Endothelial cell (in vitro differentiated cells): ENCODE measurements around the gene ROGDI. TPM values are rescaled to one million over a fixed set of nuclear protein-coding genes. Genes with fewer than 3 reads are reported as not detected.

ENCODE experiments used
- DNase-seq: peaks from one replicate; pipeline ENCODE4 v3.0.0; 2021; ENCODE audit warnings: low spot score
- H3K27ac Mint-ChIP-seq: one replicate; pipeline ENCODE4 v1.8.0; 2021; ENCODE audit warnings: mixed read lengths, inconsistent platforms; ENCODE audit not compliant: unreplicated experiment
- H3K27me3 Mint-ChIP-seq: one replicate; pipeline ENCODE4 v1.8.0; 2021; ENCODE audit warnings: mild to moderate bottlenecking, moderate library complexity, mixed read lengths, inconsistent platforms; ENCODE audit not compliant: unreplicated experiment
- H3K36me3 Mint-ChIP-seq: one replicate; pipeline ENCODE4 v1.8.0; 2021; ENCODE audit warnings: mild to moderate bottlenecking, low read depth, mixed read lengths, inconsistent platforms; ENCODE audit not compliant: unreplicated experiment
- H3K4me1 Mint-ChIP-seq: one replicate; pipeline ENCODE4 v1.8.0; 2021; ENCODE audit warnings: mild to moderate bottlenecking, mixed read lengths, inconsistent platforms; ENCODE audit not compliant: unreplicated experiment
- H3K4me3 Mint-ChIP-seq: one replicate; pipeline ENCODE4 v1.8.0; 2021; ENCODE audit warnings: mild to moderate bottlenecking, mixed read lengths, inconsistent platforms; ENCODE audit not compliant: unreplicated experiment
- H3K9me3 Mint-ChIP-seq: one replicate; pipeline ENCODE4 v1.8.0; 2021; ENCODE audit warnings: mixed read lengths, inconsistent platforms; ENCODE audit not compliant: unreplicated experiment
- total RNA-seq: library from RNA; stranded (reverse); fragmentation: NEBNext Ultra II Directional; extraction: Animal tissue kit (Norgen Biotek cat#: 25700); gene quantifications from one replicate; pipeline ENCODE4 v1.2.1, GENCODE V29; 2021; ENCODE audit not compliant: unreplicated experiment
- TF ChIP-seq, protein P1 (sequence below): fragments of 200-600 bp; sonication (generic); IDR thresholded peaks from one replicate; pipeline ENCODE4 v1.5.0; 2021; ENCODE audit warnings: antibody characterized with exemption; ENCODE audit not compliant: unreplicated experiment

The ROGDI gene
- total RNA-seq, 1 donor from 2014 or later: 46.2 TPM

DNA sequence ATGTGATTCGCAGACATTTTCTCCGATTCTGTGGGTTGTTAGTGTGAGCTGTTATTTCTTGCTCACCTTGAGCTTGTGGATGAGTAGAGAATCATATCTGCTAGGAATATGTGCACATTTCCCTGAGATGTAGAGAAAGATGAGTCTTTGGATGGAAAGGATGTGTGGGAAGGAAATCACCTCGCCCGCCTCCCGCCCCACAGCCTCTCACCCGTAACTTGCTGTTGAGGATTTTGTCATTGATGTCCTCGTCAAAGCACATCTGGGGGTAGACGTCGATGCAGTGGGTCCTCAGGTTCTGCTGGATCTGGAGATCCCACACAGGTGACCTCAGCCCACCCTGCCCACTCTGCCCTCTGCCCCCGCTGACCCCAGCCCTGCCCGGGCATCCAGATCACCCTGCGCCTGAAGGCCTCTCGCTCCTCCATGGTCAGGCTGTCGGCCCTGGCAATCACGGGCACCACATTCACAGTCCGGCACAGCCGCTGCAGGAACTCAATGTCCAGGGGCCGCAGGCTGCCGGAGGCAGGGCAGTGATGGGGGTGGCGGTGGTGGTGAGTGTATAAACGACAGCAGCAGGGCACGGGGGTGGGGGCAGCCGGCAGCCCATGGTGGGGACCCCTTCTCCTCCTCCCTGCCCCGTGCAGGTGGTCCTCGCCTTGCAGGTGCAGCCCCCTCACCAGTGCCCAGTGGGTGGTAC lies 19.0 kb downstream of the ROGDI start:
- no peak for DNase-seq
- peaks cover 11% of the 10 kb centered on the region for H3K36me3 Mint-ChIP-seq
- no peaks in the 10 kb centered on the region for H3K9me3 Mint-ChIP-seq
- H3K4me3 Mint-ChIP-seq: peak overlapping the region; percentile 14
- TF ChIP-seq, protein P1, sequence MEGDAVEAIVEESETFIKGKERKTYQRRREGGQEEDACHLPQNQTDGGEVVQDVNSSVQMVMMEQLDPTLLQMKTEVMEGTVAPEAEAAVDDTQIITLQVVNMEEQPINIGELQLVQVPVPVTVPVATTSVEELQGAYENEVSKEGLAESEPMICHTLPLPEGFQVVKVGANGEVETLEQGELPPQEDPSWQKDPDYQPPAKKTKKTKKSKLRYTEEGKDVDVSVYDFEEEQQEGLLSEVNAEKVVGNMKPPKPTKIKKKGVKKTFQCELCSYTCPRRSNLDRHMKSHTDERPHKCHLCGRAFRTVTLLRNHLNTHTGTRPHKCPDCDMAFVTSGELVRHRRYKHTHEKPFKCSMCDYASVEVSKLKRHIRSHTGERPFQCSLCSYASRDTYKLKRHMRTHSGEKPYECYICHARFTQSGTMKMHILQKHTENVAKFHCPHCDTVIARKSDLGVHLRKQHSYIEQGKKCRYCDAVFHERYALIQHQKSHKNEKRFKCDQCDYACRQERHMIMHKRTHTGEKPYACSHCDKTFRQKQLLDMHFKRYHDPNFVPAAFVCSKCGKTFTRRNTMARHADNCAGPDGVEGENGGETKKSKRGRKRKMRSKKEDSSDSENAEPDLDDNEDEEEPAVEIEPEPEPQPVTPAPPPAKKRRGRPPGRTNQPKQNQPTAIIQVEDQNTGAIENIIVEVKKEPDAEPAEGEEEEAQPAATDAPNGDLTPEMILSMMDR: no peak
- no peak overlapping the region for H3K27ac Mint-ChIP-seq
- H3K27me3 Mint-ChIP-seq: peaks cover 10% of the 10 kb centered on the region
- no peaks in the 10 kb centered on the region for H3K4me1 Mint-ChIP-seq

DNA sequence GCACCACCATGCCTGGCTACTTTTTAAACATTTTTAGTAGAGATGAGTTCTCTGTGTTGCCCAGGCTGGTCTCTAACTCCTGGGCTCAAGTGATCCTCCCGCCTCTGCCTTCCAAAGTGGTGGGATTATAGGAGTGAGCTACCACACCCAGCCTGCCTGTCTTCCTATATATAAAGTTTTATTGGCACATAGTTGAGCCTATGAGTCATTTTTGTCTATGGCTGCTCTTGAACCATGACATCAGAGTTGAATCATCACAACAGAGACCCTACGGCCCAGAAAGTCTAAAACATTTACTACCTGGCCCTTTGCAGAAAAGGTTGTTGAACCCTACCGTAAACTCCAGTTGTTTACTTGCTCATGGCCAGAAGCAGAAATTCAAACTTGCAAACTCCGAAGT lies 22.2 kb downstream of the ROGDI start:
- no peaks in the 10 kb centered on the region for H3K4me1 Mint-ChIP-seq
- TF ChIP-seq, protein P1: no peak
- H3K36me3 Mint-ChIP-seq: peaks cover 15% of the 10 kb centered on the region
- peaks cover 10% of the 10 kb centered on the region for H3K27me3 Mint-ChIP-seq
- no peak for DNase-seq
- no peak overlapping the region for H3K27ac Mint-ChIP-seq
- no peak overlapping the region for H3K4me3 Mint-ChIP-seq
- H3K9me3 Mint-ChIP-seq: no peaks in the 10 kb centered on the region

DNA sequence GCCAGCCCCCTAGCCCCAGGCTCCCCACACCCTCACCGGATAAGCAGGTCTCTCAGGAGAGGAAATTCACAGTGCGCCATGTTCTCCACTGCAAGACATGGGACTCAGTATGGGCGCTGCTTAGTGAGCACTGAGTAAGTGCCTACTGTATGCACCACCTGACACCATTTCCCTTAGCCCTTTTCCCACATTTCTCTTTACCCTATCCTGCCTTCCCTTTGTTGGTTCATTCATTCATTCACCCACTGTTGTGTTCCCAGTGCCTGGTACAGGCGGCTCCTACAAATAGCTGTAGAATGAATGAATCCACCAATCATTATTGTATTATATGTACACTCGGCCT lies 24.4 kb downstream of the ROGDI start:
- H3K36me3 Mint-ChIP-seq: peaks cover 7% of the 10 kb centered on the region
- H3K9me3 Mint-ChIP-seq: no peaks in the 10 kb centered on the region
- no peak for DNase-seq
- H3K27me3 Mint-ChIP-seq: peaks cover 8% of the 10 kb centered on the region
- no peak overlapping the region for H3K4me3 Mint-ChIP-seq
- no peak overlapping the region for H3K27ac Mint-ChIP-seq
- no peaks in the 10 kb centered on the region for H3K4me1 Mint-ChIP-seq
- TF ChIP-seq, protein P1: no peak

DNA sequence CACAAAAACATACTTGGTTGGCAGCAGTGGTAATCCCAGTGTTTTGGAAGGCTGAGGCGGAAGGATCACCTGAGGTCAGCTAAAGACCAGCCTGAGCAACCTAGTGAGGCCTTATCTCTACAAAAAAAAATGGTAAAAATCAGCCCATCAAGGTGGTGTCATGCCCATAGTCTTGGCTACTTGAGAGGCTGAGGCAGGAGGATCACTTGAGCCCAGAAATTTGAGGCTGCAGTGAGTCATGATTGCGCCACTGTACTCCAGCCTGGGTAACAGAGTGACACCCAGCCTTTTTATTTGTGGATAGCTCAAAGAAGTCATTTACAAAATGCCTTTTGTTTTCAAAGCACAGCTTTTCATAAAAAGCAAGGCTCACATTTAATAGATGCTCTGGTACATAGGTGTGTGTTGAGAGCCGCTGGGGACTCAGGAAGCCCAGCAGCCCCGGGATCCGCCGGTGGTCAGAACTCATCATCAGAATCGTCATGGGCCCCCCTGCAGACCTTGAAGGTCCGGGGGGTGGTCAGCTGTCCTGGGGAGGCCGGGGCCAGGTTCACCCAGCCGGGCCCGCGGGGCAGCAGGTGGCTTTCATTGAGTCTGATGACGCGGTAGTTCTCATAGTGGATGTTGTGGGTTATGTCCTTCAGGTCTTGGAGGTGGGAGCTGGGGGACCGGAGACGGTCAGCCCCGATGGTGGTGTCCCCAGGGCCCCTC lies 24.9 kb downstream of the ROGDI start:
- TF ChIP-seq, protein P1: no peak
- Mint-ChIP-seq H3K27ac (no peak overlapping the region), H3K9me3 (no peaks in the 10 kb centered on the region), H3K27me3 (peaks cover 5% of the 10 kb centered on the region), H3K36me3 (peaks cover 4% of the 10 kb centered on the region), H3K4me3 (no peak overlapping the region), H3K4me1 (no peaks in the 10 kb centered on the region)
- no peak for DNase-seq

DNA sequence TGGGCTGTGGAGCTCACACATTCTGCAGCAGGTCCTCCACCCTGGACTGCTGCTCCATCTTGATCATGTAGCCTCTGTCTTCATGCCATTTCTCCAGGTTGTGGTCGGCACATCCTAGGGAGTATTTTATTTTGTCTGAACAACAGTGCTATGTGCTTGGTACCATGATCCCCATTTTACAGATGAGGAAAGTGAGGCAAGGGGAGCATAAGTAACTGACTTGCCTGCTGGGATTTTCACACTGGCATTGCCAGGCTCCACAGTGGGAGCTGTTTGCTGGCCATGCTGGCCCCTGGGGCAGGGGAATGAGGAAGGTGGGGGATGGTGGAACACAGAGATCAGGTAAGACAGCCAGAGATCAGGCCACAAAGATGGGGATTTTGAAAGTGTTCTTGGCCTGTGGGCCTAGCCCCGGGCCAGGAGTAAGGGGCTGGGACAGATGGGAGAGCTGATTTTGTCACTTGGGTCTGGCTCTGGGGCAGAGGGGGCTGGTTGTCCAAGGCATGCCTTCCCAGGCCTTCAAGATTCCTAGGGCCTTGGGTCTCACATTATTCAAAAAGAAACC lies 26.2 kb downstream of the ROGDI start:
- Mint-ChIP-seq H3K27ac (no peak overlapping the region), H3K9me3 (no peaks in the 10 kb centered on the region), H3K4me3 (no peak overlapping the region), H3K27me3 (peaks cover 5% of the 10 kb centered on the region), H3K4me1 (no peaks in the 10 kb centered on the region), H3K36me3 (peaks cover 4% of the 10 kb centered on the region)
- TF ChIP-seq, protein P1: no peak
- DNase-seq: no peak
